NCI-H460 (cell line): ENCODE data around the gene LARGE2. TPM values are rescaled to one million over a fixed set of nuclear protein-coding genes. Genes with fewer than 3 reads are reported as not detected.

Experiments used
- DNase-seq: peaks from one replicate; pipeline ENCODE4 v3.0.0-alpha.2; 2016; ENCODE audit warnings: low read depth; ENCODE audit errors: extremely low read depth
- total RNA-seq: library from RNA; depleted of rRNA; stranded (reverse); fragments of >200 nt; shearing (Covaris generic); gene quantifications from 2 replicates; pipeline ENCODE4 v1.2.3, GENCODE V29; 2014

The LARGE2 gene
- total RNA-seq, 1 experiment from 2014 or later: 0.30 TPM

DNA sequence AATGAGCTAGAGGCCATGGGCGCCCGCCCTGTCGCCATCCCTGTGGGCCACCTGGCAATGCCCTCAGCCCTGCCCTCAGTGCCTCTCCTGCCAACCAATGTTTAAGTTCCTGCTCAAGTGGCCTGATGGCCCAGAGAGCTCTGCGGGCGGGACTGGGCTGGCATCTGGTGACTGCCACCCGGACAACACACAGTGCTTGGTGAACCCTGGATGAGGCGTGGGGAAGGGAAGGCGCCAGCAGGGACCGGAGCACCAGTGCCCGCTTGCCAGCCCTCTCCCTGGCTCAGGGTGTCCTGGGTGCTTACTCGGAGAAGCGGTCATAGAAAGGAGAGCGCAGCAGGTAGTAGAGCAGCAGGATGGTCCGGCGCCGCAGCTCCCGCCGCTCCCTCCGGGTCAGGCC lies 8.9 kb upstream of the LARGE2 start:
- DNase-seq: no peak

DNA sequence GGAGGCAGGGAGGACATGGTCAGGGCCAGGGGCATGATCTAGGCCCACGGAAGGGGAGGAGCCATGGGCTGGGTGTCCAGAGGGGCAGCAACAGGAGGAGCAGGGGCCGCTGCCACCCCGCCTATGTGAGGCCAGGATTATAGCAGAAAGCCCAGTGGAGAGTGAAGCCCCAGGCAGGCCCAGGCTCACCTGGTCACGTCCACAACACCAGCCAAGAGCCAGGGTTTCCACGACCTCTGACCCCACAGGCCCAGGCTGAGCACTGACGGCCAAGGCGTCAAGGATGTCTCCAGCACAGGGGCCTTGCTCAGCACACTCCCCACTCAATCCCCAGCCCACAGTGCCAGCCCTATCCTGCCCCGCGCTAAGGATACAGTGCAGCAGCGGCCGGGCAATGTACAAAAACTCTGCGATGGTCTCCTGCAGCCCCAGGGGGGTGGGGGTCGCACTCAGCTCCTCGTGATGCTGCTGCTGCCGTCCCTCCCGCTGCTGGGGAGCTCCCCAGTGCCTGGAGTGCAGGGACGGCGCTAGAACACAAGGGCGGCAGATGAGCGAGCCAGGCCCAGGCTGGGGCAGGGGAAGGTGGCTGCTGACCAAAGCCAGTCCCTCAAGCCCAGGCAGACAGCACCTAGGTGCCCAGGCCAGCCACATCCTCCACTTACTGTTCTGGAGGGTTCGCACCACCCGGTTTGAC lies 8.4 kb upstream of the LARGE2 start:
- no peak for DNase-seq

DNA sequence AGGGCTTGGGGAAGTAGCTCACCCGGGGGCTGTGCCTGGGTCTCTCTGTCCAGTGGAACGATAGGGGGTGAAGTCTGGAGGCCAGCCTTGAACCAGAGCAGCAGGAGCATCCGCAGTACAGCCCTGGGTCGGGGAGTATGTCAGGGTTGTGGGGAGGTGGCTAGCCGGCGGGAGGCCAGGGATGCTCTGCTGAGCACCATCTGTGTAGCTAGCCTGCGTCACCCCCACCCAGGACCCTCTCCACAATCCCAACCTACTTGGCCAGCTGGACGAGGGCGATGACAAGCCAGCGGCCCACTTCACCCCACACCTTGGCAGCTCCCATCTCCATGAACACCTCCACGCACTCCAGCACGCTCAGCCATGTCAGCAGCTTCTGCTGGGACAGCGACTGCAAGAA lies 7.0 kb upstream of the LARGE2 start:
- DNase-seq: no peak

DNA sequence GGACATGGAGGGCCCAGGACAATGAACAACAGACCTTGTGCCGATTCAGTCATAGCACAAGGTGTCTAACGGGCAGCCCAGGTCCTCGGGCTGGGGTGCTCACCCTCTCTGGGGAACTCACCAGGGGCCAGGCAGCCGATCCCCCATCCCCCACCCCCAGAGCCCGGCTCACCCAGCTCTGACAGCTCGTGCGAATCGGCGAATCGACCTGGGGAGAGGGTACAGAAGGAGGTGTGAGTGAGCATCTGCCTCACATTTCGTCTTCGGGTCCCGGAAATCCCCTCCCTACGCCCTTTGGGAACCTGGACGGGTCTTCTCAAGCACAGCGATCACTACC lies 5.2 kb upstream of the LARGE2 start:
- no peak for DNase-seq

DNA sequence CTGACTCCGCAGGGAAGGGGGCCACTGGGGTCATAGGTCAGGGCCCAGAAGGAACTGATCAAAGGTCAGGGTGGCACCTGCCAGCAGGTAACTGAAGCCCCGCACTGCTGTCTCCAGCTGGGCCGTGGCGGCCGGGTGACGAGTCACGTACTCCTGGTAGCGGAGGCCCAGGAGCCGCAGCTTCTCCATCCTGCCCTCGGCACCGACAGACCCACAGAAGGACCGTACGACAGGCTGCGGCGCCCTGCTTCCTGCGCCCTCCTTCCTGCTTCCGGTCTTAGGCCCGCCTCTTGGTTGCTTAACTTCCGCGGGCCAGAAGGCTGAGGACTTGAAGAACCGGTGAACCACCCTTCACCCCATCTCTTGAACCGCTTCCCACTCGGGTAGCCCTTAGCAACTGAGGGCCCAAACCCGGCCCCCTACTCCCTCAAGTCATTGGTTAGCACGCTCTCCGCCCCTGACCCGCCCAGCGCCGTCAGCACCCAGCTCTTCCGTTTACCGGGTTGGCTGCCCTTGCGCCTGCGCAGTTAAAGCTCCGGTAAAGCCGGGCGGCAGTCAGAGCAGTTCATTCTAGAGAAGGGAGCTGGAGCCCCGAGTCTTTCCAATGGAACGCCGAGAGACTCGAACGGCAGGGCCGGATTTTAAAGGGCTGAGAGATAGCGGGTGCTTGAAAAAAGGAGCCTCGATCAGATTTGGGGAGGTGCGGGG lies 4.7 kb upstream of the LARGE2 start, which contains the start of gene PEX16:
Gene PEX16 (minus strand): TSS at position 255 of the 708 bp plus-strand sequence. CDS start 66 bp downstream, at position 189.
- DNase-seq: peak; percentile 93

DNA sequence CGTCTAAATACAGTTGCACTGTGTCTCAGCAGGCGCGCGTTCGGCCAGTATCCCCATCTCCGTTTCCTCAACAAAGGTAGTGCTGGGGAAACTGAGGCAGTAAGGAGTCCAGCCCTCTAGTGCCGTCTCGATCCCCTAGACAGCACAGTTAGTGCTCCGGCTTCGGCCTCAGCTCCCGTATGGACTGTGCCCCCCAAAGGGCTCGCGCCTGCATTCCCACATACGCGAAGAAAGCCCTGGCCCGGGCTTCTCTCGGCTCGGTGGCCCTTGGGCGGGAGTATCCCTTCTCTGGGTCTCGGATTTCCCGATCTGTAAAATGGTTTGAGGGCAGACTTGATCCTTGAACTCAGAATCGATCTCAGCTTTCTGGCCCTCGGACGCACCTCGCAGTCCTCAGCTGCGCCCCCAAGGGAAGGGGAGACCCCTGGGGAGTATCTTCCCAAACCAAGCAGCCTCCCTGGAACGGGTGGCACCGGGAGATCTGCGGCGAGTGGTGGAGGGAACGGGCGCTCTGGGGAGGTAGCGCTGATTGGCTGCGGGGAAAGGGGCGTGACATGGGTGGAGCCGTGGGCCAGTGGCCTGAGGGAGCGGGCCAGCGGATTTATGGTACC lies 4.0 kb upstream of the LARGE2 start:
- peak; percentile 59 for DNase-seq

DNA sequence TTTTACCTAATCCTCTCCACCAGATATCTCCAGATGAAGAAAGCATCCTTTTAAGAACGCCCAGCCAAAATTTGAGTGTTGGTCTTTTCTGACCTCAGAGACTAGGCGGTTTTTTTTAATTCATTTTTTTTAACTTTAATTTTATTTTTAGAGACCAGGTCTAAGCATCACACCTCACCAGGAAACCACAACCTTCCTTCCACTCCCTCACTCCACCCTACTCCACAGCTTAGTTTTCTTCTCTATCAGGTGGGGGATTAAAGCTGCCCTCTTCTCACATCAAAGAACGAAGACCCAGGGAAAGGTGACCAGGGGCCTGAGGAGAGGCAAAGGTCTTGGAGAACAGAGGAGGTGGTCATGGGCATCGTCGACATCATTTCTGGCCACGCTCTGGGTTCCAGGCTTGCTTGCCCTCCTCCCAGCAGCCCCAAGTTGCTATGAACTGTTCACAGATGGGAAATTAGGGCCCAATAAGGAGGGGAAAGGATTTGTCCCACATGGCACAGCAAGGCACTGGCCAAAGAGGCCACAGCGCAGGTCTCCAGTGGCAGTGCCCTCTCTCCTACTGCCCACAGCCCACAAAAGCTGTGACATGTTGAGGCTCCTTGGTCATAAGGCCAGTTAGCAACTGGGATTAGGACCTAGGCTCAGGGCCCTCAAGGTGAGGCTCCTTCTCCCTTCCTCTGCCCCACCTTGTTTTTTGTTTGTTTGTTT lies 3.3 kb upstream of the LARGE2 start:
- DNase-seq: no peak

DNA sequence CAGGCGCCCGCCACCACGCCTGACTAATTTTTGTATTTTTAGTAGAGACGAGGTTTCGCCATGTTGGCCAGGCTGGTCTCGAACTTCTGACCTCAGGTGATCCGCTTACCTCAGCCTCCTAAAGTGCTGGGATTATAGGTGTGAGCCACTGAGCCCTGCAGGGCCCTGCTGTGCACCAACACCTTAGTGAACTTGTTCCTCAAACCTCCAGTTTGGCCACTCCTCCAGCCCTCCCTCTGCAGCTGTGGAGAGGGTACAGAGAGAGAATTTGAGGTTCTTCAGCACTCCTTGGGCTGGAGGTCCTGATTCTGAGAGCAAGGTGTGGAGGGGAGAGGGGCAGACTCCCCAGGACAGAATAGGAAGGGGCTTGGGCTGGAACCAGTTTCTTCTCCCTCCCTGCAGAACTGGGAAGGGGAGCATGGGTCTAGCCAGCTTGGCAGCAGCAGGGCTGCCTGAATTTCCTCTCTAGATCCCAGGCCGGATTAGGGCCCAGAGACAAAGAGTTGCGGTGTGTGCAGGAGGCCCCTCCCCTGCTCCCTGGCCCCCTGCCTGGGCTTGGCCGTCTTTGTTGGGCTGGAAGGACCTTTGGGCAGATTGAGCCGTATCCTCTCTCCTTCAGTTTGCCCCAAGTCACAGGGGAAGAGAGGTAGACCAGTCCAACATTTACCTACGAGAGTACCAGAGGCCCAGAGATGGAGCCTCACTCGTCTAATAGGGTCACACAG lies 2.5 kb upstream of the LARGE2 start:
- DNase-seq: no peak

DNA sequence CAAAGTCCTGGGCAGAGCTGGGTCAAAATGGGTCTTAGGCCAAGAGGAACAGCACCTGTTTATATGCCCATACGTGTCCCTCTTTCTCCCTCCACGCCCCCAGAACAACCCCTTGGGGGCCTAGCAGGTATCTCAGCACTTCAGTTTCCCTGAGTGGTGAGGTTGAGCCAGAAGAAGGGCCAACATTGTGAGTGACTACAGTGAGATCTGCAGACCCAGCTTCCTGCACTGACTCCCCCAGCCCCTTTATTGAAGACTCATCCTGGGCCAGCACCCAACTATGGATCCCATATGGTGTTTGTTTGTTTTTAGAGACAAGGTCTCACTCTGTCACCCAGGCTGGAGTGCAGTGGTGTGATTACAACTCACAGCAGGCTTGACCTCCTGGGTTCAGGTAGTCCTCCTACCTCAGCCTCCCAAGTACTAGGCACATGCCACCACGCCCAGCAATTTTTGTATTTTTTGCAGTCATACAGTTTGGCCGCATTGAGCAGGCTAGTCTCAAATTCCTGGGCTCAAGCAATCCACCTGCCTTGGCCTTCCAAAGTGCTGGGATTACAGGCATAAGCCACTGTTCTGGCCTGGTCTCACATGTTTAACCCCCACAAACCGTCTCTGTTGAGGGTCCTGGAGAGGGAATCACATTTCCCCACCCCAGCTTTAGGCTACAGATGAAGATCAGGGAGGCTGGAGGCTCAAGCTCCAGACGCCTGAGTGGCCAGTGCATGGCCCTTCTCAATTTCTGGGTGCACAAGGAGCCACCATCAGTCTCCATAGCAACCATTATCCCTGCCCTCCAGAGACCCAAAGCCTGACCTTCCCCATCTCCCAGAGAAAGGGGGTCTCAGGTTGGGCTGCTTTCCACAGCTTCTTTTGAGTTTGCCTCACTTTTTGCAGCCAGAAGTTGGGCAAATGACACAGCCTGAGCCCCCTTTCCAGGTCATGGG lies 1.7 kb upstream of the LARGE2 start:
- no peak for DNase-seq

DNA sequence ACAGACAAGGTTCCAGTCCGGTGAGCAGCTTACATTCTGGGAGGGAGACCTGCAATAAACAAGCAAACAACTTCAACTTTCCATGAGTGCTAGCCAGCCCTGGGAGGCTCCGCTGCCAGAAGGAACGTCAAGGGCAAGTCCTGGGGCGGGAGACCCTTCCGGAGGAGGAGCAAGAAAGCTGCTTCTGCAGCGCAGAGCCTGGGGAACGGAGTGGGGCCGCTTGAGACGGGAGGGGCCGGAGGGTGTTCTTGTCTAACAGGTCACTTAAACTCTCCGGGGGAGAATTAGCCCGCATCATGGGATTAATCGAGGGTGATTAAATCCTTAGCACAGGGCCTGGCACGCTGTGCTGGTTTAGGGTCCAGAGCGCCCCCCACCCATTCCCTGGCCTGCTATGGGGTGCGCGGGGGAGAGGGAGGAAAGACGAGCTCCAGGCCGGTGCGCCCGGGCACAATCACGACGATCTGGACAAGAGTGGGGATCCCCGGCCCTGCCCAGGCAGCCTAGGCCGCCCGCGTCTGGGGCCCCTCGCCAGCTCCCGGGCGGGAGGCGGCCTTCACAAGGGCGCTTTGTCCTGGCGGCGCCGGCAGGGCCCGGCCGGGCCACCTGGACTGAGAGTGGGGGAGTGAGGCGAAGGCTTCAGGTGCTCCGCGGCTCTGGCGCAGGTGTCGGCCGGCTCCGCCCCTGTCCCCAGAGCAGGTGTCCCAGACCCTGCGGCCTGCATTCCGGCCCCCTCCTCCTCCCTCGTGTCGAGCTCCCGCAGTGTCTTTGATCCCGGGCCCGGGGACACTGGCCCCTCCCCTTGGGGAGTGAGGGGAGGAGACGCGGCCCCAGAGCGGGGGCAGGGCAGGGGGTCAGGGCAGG lies 663 bp upstream of the LARGE2 start:
- DNase-seq: no peak

DNA sequence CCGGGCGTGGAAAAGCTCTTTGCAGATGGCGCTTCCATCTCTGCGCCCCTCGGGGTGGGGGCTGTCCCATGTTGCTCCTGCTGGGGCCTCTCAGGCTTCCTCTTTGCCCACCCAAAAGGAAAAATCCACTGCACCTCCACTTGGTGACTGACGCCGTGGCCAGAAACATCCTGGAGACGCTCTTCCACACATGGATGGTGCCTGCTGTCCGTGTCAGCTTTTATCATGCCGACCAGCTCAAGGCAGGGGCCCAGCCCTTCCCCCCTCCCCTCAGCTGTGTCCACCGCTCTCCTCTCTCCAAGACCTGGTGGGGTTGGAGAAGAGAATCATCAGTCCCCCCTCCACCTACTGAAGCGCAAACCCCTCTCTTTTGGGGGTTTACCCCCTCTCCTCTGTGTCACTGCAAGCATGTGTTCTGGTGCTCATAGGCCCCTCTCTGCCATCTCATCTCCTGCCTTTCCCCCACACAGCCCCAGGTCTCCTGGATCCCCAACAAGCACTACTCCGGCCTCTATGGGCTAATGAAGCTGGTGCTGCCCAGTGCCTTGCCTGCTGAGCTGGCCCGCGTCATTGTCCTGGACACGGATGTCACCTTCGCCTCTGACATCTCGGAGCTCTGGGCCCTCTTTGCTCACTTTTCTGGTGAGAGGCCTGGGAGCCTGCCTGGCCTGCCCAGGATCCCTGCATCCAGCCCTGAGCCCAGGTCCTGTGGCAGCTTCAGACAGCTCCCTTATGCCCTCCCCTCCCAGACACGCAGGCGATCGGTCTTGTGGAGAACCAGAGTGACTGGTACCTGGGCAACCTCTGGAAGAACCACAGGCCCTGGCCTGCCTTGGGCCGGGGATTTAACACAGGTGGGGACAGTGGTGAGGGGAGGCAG lies 1.8 kb downstream of the LARGE2 start:
- no peak for DNase-seq

DNA sequence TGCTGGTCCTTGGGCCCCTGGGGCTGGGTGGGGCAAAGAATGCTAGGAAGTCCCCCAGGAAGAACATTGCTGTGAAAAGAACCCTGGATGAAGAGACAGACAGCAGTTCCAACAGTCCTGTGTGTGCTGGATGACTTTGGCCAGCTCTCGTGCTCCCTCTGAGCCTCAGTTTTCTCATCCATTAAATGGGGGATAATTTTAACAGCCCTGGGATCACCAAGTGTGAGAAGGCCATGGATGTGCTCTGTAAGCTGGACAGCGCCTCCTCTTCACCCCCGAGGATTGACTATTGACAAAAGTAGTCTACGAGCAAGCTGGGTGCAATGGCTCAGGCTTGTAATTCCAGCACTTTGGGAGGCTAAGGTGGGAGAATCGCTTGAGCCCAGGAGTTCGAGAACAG lies 2.5 kb downstream of the LARGE2 start:
- DNase-seq: no peak

DNA sequence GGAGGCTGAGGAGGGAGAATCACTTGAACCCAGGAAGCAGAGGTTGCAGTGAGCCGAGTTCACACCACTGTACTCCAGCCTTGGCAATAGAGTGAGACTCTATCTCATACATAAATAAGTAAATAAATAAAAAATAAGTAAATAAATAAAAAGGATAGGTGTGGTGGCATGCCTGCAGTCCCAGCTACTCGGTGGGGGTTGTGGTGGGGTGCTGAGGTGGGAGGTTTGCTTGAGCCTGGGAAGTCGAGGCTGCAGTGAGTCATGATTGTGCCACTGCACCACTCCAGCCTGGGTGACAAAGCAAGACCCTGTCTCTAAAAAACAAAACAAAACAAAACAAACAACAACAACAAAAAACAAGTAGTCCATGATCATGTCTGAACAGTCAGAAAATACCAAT lies 3.1 kb downstream of the LARGE2 start:
- no peak for DNase-seq

DNA sequence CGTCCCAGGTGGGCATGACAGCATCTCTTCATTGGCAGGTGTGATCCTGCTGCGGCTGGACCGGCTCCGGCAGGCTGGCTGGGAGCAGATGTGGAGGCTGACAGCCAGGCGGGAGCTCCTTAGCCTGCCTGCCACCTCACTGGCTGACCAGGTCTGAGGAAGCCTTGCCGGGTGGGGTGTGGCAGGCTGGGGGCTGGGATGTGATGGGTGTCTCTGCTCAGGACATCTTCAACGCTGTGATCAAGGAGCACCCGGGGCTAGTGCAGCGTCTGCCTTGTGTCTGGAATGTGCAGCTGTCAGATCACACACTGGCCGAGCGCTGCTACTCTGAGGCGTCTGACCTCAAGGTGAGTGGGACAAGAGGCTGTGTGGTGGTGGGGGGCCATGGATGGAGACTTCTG lies 3.5 kb downstream of the LARGE2 start:
- DNase-seq: no peak

DNA sequence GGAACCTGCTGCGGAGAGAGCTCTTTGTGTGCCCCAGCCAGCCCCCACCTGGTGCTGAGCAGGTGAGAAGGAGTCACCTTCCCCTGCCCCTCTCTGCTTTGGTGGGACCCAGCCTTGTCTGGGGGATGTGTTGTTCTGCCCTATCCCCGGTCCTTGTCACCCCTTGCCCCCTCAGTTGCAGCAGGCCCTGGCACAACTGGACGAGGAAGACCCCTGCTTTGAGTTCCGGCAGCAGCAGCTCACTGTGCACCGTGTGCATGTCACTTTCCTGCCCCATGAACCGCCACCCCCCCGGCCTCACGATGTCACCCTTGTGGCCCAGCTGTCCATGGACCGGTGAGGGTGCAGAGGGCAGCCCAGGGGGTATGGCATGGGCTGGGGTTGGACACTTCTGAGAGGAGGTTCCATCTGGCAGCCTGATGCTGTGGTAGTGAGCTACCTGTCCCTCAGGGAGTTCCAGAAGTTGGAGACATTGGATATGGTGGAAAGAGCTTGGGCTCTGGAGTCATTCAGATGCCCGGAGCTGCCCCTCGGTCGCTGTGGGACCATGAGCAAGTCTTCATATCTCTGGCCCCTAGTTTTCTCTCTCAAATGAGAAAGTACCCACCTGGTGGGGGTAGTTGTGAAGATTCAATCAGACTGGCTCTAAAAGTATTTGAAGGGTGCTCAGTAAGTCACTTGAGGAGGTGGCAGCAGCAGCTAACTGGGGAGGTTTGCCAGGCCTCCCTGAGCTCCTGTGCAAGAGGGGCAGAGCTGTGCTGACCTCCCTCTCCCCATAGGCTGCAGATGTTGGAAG lies 4.3 kb downstream of the LARGE2 start:
- DNase-seq: no peak

DNA sequence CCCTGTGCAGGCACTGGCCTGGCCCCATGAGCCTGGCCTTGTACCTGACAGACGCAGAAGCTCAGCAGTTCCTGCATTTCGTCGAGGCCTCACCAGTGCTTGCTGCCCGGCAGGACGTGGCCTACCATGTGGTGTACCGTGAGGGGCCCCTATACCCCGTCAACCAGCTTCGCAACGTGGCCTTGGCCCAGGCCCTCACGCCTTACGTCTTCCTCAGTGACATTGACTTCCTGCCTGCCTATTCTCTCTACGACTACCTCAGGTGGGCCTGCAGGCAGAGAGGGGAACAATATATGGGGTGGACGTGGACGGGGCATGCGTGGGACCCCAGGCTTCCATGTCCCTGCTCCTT lies 4.9 kb downstream of the LARGE2 start:
- DNase-seq: no peak
